H9 (cell line): ENCODE results near the gene ATP8A2. TPM values are rescaled to one million over a fixed set of nuclear protein-coding genes. Genes with fewer than 3 reads are reported as not detected.

ENCODE experiments used
- DNase-seq: peaks from one replicate; pipeline ENCODE4 v3.0.0-alpha.2; 2017
- H2AFZ ChIP-seq: one replicate; pipeline ENCODE4 v1.6.1; 2013; ENCODE audit warnings: mild to moderate bottlenecking, low read length, control low read depth, moderate library complexity
- H2AK5ac ChIP-seq: 2 replicates; pipeline ENCODE4 v1.6.1; 2013; ENCODE audit warnings: low read length, control low read depth, mixed read lengths; ENCODE audit not compliant: insufficient read length
- H2BK120ac ChIP-seq: one replicate; pipeline ENCODE4 v1.6.1; 2013; ENCODE audit warnings: low read depth, mild to moderate bottlenecking, low read length, control low read depth, inconsistent platforms; ENCODE audit not compliant: poor library complexity, severe bottlenecking
- H2BK12ac ChIP-seq: 2 replicates; pipeline ENCODE4 v1.6.1; 2013; ENCODE audit warnings: low read length, control low read depth, mixed read lengths, low read depth; ENCODE audit not compliant: insufficient read length
- H2BK15ac ChIP-seq: 2 replicates; pipeline ENCODE4 v1.6.1; 2013; ENCODE audit warnings: low read depth, low read length, control low read depth
- H2BK20ac ChIP-seq: one replicate; pipeline ENCODE4 v1.6.1; 2013; ENCODE audit warnings: low read depth, mild to moderate bottlenecking, low read length, control low read depth, inconsistent platforms; ENCODE audit not compliant: poor library complexity, severe bottlenecking
- H2BK5ac ChIP-seq: 2 replicates; pipeline ENCODE4 v1.6.1; 2013; ENCODE audit warnings: low read length, control low read depth, mixed read lengths; ENCODE audit not compliant: insufficient read length
- H3K14ac ChIP-seq: 2 replicates; pipeline ENCODE4 v1.6.1; 2013; ENCODE audit warnings: low read length, control low read depth; ENCODE audit not compliant: insufficient read depth
- H3K18ac ChIP-seq: 2 replicates; pipeline ENCODE4 v1.6.1; 2013; ENCODE audit warnings: low read depth, mild to moderate bottlenecking, mixed read lengths, low read length, control low read depth; ENCODE audit not compliant: insufficient read length
- H3K23ac ChIP-seq: 2 replicates; pipeline ENCODE4 v1.6.1; 2013; ENCODE audit warnings: low read length, control low read depth, mixed read lengths, low read depth; ENCODE audit not compliant: insufficient read length
- H3K23me2 ChIP-seq: 2 replicates; pipeline ENCODE4 v1.6.1; 2013; ENCODE audit warnings: low read depth, mild to moderate bottlenecking, mixed read lengths, low read length, control low read depth; ENCODE audit not compliant: insufficient read length, poor library complexity, severe bottlenecking
- H3K27ac ChIP-seq: 2 replicates; pipeline ENCODE4 v1.5.1; 2013; ENCODE audit warnings: low read length, control low read depth, mixed read lengths, low read depth; ENCODE audit not compliant: insufficient read length
- H3K27me3 ChIP-seq: 2 replicates; pipeline ENCODE4 v1.6.1; 2013; ENCODE audit warnings: low read length, control low read depth, inconsistent platforms; ENCODE audit not compliant: insufficient read depth
- H3K4ac ChIP-seq: 2 replicates; pipeline ENCODE4 v1.6.1; 2013; ENCODE audit warnings: low read depth, mild to moderate bottlenecking, control low read depth, inconsistent platforms, low read length, moderate library complexity
- H3K4me1 ChIP-seq: 2 replicates; pipeline ENCODE4 v1.6.1; 2013; ENCODE audit warnings: low read length, control low read depth, inconsistent platforms; ENCODE audit not compliant: insufficient read depth
- H3K4me2 ChIP-seq: 2 replicates; pipeline ENCODE4 v1.6.1; 2013; ENCODE audit warnings: low read length, control low read depth, mixed read lengths; ENCODE audit not compliant: insufficient read length, insufficient read depth
- H3K56ac ChIP-seq: 2 replicates; pipeline ENCODE4 v1.6.1; 2013; ENCODE audit warnings: low read depth, mild to moderate bottlenecking, mixed read lengths, low read length, control low read depth; ENCODE audit not compliant: insufficient read length
- H3K79me1 ChIP-seq: 2 replicates; pipeline ENCODE4 v1.6.1; 2013; ENCODE audit warnings: low read depth, mild to moderate bottlenecking, moderate library complexity, low read length, control low read depth, inconsistent platforms; ENCODE audit not compliant: insufficient read depth, poor library complexity, severe bottlenecking
- H3K79me2 ChIP-seq: 2 replicates; pipeline ENCODE4 v1.6.1; 2013; ENCODE audit warnings: low read length, control low read depth, inconsistent platforms; ENCODE audit not compliant: insufficient read depth
- H3K9ac ChIP-seq: 2 replicates; pipeline ENCODE4 v1.6.1; 2013; ENCODE audit warnings: low read length, control low read depth, mixed read lengths; ENCODE audit not compliant: insufficient read length; ENCODE audit errors: extremely low read depth
- H3K9me3 ChIP-seq: one replicate; pipeline ENCODE4 v1.6.1; 2013; ENCODE audit warnings: low read depth, low read length, inconsistent platforms; ENCODE audit not compliant: control insufficient read depth
- H3T11ph ChIP-seq: one replicate; pipeline ENCODE4 v1.6.1; 2013; ENCODE audit warnings: mild to moderate bottlenecking, low read length, control low read depth, inconsistent platforms
- H4K20me1 ChIP-seq: one replicate; pipeline ENCODE4 v1.6.1; 2013; ENCODE audit not compliant: control insufficient read depth, insufficient read length, insufficient read depth
- H4K5ac ChIP-seq: 2 replicates; pipeline ENCODE4 v1.6.1; 2013; ENCODE audit warnings: low read depth, mild to moderate bottlenecking, mixed read lengths, low read length, control low read depth; ENCODE audit not compliant: insufficient read length
- H4K8ac ChIP-seq: replicated peaks from 2 replicates; pipeline ENCODE4 v1.6.1; 2013; ENCODE audit warnings: low read length, control low read depth, mixed read lengths, low read depth; ENCODE audit not compliant: insufficient read length
- H4K91ac ChIP-seq: 2 replicates; pipeline ENCODE4 v1.6.1; 2013; ENCODE audit warnings: low read depth, mild to moderate bottlenecking, moderate library complexity, mixed read lengths, low read length, control low read depth; ENCODE audit not compliant: insufficient read length
- H3K27ac Mint-ChIP-seq, 3 experiments: 2 replicates in 2 of 3; 3 replicates in 1 of 3; pipeline ENCODE4 v1.8.0; 2020 to 2021; ENCODE audit warnings: mixed read lengths in 3 of 3, mild to moderate bottlenecking in 1 of 3, moderate library complexity in 1 of 3
- H3K27me3 Mint-ChIP-seq: 2 replicates; pipeline ENCODE4 v1.8.0; 2021; ENCODE audit warnings: low read depth, mild to moderate bottlenecking, moderate library complexity, mixed read lengths
- H3K36me3 Mint-ChIP-seq, 3 experiments: 2 replicates in 2 of 3; 3 replicates in 1 of 3; pipeline ENCODE4 v1.8.0; 2020 to 2021; ENCODE audit warnings: low read depth in 3 of 3, mixed read lengths in 3 of 3; ENCODE audit not compliant: insufficient read depth in 1 of 3
- H3K4me1 Mint-ChIP-seq, 2 experiments: 2 replicates each; pipeline ENCODE4 v1.8.0; 2020; ENCODE audit warnings: mixed read lengths in 2 of 2
- H3K4me3 Mint-ChIP-seq, 2 experiments: 2 replicates in 1 of 2; 3 replicates in 1 of 2; pipeline ENCODE4 v1.8.0; 2020 to 2021; ENCODE audit warnings: mild to moderate bottlenecking in 2 of 2, mixed read lengths in 2 of 2, moderate library complexity in 1 of 2
- H3K9me3 Mint-ChIP-seq, 2 experiments: 2 replicates in 1 of 2; 3 replicates in 1 of 2; pipeline ENCODE4 v1.8.0; 2020; ENCODE audit warnings: mild to moderate bottlenecking in 2 of 2, mixed read lengths in 2 of 2, moderate library complexity in 1 of 2
- CTCF ChIP-seq: fragments of 200-600 bp; sonication (generic); conservative IDR thresholded peaks from 3 replicates; pipeline ENCODE4 v1.8.0; 2021; ENCODE audit warnings: antibody characterized with exemption, mild to moderate bottlenecking
- WGBS: extraction: QIAGEN DNeasy Blood & Tissue Kit; methylation state at CpG from one replicate; pipeline ENCODE4 v1.1.7; 2013; ENCODE audit warnings: missing lambda C conversion rate, low lambda C conversion rate, mixed read lengths; ENCODE audit not compliant: insufficient read length; ENCODE audit errors: extremely low coverage; 5-methylcytosine and 5-hydroxymethylcytosine counted together
- total RNA-seq: library from RNA; stranded (reverse); gene quantifications from 2 replicates; pipeline ENCODE4 v1.2.1, GENCODE V29; 2021

ATP8A2 gene
- total RNA-seq, 1 experiment from 2014 or later, result 18.2 TPM

- H3K14ac ChIP-seq, result no peak overlapping the region
- H4K91ac ChIP-seq, result no peak overlapping the region
- Mint-ChIP-seq H3K27ac (no peak overlapping the region), H3K4me3 (no peak overlapping the region), H3K36me3 (peaks cover 0 to 10% (median 7%) of the 10 kb centered on the region in 3 experiments; a peak in 4 of 7 replicates), H3K4me1 (peaks cover 8 to 10% of the 10 kb centered on the region in 2 experiments), H3K9me3 (peaks cover 11 to 17% of the 10 kb centered on the region in 2 experiments), H3K27me3 (no peaks in the 10 kb centered on the region; the same call in 1 of the 2 replicates)
- TF ChIP-seq CTCF, result no peak
- no peak overlapping the region for H3T11ph ChIP-seq
- no peak overlapping the region for H4K8ac ChIP-seq
- no peaks in the 10 kb centered on the region for H3K27me3 ChIP-seq
- no peaks in the 10 kb centered on the region for H3K9me3 ChIP-seq
- no peak for DNase-seq
- H2BK5ac ChIP-seq, result no peak overlapping the region
- H2AK5ac ChIP-seq, result no peak overlapping the region
- H3K23me2 ChIP-seq, result no peaks in the 10 kb centered on the region
- WGBS, result no CpG with 5 or more reads among the region's 1 CpG
- H2BK20ac ChIP-seq, result no peak overlapping the region
- H2BK120ac ChIP-seq, result no peak overlapping the region
- no peak overlapping the region for H3K4ac ChIP-seq
- H3K27ac ChIP-seq, result no peak overlapping the region
- no peaks in the 10 kb centered on the region for H4K20me1 ChIP-seq
- H2BK12ac ChIP-seq, result no peak overlapping the region
- no peak overlapping the region for H3K18ac ChIP-seq
- H3K23ac ChIP-seq, result no peak overlapping the region
- no peak overlapping the region for H3K4me2 ChIP-seq
- no peaks in the 10 kb centered on the region for H3K79me2 ChIP-seq
- no peak overlapping the region for H2BK15ac ChIP-seq
- no peak overlapping the region for H2AFZ ChIP-seq
- no peaks in the 10 kb centered on the region for H3K4me1 ChIP-seq
- H3K9ac ChIP-seq, result no peak overlapping the region
- H3K79me1 ChIP-seq, result no peaks in the 10 kb centered on the region
- no peak overlapping the region for H3K56ac ChIP-seq
- no peak overlapping the region for H4K5ac ChIP-seq
These were observed 587.2 kb downstream of the ATP8A2 start for GRCh38 chr13:25958986-25959385.
